ENCODE results near the gene ANKS4B. TPM values are rescaled to one million over a fixed set of nuclear protein-coding genes. Genes with fewer than 3 reads are reported as not detected.

ANKS4B gene
- total RNA-seq, 4 donors from 2014 or later, result 0.20 TPM; not detected in 3

DNA sequence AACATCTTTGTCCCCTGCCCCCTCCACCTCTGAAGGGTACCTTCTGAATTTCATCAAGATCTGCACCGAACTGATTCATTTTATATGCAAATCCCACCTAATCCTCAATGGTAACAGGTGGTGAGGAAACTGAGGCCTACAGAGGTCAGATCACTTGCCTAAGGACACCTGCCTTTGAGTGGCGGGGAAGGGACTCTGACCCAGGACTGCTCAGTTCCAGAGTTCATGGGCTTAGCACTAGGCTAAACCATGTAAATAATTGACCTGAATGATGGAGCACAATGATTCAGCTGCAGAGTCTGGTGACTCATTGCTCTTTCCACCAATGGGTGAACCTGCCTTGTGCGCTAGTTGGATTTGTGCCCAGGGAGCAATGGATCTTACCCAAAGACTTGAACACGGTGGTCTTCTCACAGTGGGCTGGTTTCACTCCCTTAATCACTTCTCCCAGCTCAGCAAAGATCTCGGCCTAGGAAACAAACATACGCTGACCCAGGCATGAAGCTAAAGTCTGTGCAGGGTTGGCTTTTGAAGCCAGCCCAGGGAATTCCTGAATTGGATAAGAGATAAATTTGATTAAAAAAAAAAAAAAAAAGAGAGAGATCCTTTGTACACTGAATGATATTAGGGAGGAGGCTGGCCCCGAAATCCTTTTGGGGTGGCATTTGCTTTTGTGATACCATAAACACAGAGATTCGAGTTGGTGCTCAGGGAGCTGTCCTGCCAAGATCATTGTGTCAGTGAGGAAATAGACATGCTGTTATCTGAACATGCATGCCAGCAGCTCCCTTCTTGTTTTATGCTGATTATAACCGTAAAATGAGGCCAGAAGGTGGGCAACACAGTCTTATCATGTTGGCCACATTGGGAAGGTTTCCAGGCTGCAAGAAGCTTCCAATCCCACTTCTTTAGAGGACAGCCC, 27.6 kb downstream of the ANKS4B start:
- Histone ChIP-seq H3K27me3 (no peaks in the 10 kb centered on the region), H3K27ac (peak overlapping the region in 1 of 4 donors; percentile 34), H3K36me3 (no peaks in the 10 kb centered on the region), H3K4me1 (peaks cover 0 to 9% (median 0%) of the 10 kb centered on the region in 4 donors), H3K9me3 (no peaks in the 10 kb centered on the region), H3K4me3 (no peak overlapping the region)
- no peak for DNase-seq (ENCODE audit: low spot score in 2 of 2)
- 76 to 82% methylated on average over 9 of the region's 9 CpGs for WGBS, 2 donors
- TF ChIP-seq EP300 (IDR thresholded peaks at IDR 0.05), result no peak
- no peak for TF ChIP-seq POLR2A (IDR thresholded peaks at IDR 0.05)
- TF ChIP-seq, protein P1, sequence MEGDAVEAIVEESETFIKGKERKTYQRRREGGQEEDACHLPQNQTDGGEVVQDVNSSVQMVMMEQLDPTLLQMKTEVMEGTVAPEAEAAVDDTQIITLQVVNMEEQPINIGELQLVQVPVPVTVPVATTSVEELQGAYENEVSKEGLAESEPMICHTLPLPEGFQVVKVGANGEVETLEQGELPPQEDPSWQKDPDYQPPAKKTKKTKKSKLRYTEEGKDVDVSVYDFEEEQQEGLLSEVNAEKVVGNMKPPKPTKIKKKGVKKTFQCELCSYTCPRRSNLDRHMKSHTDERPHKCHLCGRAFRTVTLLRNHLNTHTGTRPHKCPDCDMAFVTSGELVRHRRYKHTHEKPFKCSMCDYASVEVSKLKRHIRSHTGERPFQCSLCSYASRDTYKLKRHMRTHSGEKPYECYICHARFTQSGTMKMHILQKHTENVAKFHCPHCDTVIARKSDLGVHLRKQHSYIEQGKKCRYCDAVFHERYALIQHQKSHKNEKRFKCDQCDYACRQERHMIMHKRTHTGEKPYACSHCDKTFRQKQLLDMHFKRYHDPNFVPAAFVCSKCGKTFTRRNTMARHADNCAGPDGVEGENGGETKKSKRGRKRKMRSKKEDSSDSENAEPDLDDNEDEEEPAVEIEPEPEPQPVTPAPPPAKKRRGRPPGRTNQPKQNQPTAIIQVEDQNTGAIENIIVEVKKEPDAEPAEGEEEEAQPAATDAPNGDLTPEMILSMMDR (IDR thresholded peaks at IDR 0.05), result no peak

DNA sequence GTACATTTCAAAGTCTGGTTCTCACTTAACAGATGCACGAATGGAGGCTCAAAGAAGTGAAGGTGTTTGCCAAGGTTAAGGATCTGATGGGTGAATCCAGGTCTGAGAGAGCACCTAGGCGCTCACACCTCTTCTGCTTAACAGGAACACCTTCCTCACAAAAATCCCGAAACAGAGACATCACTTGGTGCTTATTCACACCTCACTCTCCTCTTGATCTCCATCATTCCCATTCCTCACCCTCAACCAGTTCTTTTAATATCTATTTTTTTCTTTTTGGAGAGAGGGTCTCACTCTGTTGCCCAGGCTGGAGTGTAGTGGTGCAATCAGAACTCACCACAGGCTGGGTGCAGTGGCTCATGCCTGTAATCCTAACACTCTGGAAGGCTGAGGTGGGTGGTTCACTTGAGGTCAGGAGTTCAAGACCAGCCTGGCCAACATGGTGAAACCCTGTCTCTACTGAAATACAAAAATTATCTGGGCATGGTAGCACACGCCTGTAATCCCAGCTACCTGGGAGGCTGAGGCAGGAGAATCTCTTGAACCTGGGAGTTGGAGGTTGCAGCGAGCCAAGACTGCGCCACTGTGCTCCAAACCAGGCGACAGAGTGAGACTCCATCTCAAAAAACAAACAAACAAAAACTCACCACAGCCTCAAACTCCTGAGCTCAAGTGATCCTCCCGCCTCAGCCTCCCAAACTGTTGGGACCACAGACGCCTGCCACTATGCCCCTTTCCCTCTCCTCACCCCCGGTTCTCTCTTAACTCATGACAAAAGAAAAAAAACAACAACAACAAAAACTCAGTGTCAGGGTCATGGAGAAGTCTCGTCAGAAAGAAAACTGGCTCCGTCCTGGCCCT, 29.5 kb downstream of the ANKS4B start:
- Histone ChIP-seq H3K27ac (no peak overlapping the region), H3K4me3 (no peak overlapping the region), H3K9me3 (no peaks in the 10 kb centered on the region), H3K4me1 (peaks cover 0 to 9% (median 0%) of the 10 kb centered on the region in 4 donors), H3K27me3 (no peaks in the 10 kb centered on the region), H3K36me3 (no peaks in the 10 kb centered on the region)
- 82 to 83% methylated on average over 12 of the region's 12 CpGs for WGBS, 2 donors
- no peak for DNase-seq (ENCODE audit: low spot score in 2 of 2)
- no peak for TF ChIP-seq EP300 (IDR thresholded peaks at IDR 0.05)
- no peak for TF ChIP-seq POLR2A (IDR thresholded peaks at IDR 0.05)
- TF ChIP-seq, protein P1 (IDR thresholded peaks at IDR 0.05), result no peak

DNA sequence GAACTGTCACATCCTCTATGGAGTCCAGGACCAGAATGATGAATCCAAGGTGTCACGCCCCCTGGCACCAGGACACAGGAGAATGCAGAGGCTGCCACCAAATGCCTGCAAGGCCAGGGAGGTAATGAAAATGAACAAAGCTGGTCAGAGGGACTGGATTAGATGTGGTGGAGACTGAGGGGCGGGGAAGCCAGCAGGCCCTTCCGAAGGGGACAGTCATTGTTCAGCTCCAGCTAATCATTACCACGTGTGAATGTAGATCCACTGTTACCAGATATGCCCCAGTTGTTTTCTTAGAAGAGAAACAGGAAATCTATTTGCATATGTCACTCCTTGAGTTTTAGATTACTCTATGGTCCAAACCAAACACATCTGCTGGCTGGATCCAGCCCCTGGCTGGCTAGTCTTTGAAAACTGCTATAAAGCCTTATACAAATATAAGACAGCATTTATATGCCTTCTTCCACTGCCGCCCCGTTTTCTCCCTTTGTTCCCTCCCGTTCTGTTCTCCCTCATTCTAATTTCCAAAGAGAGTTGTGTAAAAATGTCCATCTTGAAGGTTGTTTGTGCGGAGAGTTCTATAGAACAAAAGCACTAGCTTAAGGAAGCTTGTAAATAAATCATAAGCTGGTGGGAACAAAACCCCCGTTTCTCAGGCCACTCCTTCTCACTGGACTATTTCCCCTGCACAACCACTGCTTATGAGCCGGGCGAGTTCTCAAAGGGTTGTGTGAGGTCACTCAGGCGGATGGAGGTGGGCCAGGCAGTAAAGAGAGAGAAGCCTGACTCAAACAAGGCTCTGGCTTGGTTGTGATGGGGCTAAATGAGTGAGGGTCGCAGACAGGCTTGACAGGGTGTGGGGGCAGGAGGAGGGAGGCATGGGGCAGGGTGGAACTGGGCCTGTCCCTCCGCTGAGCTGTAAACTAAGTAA, 30.4 kb downstream of the ANKS4B start:
- H3K36me3 ChIP-seq, result no peaks in the 10 kb centered on the region
- WGBS, 2 donors, result 34 to 38% methylated on average over 14 of the region's 14 CpGs
- no peak overlapping the region for H3K4me3 ChIP-seq
- H3K4me1 ChIP-seq, result peaks cover 0 to 9% (median 0%) of the 10 kb centered on the region in 4 donors
- no peak for DNase-seq (ENCODE audit: low spot score in 2 of 2)
- H3K9me3 ChIP-seq, result no peaks in the 10 kb centered on the region
- H3K27ac ChIP-seq, result no peak overlapping the region
- TF ChIP-seq POLR2A (IDR thresholded peaks at IDR 0.05) (no peak), EP300 (IDR thresholded peaks at IDR 0.05) (no peak)
- TF ChIP-seq, protein P1 (IDR thresholded peaks at IDR 0.05), result no peak
- H3K27me3 ChIP-seq, result no peaks in the 10 kb centered on the region

DNA sequence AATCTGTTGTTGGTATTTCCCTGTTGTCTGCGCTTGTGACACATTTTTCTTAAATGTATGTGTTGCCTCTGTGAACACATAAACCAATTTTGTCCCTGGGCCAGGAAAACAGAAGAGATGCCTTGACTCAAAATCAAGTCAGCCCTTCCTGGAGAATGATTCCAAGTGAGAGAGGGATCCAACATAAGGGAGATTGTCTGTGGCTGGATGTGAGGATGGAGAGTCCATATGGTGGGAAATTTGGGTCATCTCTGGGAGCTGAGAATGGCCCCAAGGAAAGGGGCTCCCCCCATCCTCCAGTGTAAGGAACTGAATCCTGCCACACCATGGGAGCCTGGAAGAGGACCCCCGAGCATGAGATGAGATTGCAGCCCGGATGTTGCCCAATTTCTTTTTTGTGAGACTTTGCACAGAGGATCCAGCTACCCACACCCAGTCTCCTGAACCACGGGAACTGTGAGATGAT, 31.1 kb downstream of the ANKS4B start:
- TF ChIP-seq POLR2A (IDR thresholded peaks at IDR 0.05) (no peak), EP300 (IDR thresholded peaks at IDR 0.05) (no peak)
- TF ChIP-seq, protein P1 (IDR thresholded peaks at IDR 0.05), result no peak
- Histone ChIP-seq H3K27ac (no peak overlapping the region), H3K36me3 (no peaks in the 10 kb centered on the region), H3K9me3 (no peaks in the 10 kb centered on the region), H3K4me1 (peaks cover 0 to 9% (median 0%) of the 10 kb centered on the region in 4 donors), H3K4me3 (no peak overlapping the region), H3K27me3 (no peaks in the 10 kb centered on the region)
- WGBS, 2 donors, result 85% methylated on average over 4 of the region's 4 CpGs
- no peak for DNase-seq (ENCODE audit: low spot score in 2 of 2)
